ENCODE measurements around the gene GLI3. TPM values are rescaled to one million over a fixed set of nuclear protein-coding genes. Genes with fewer than 3 reads are reported as not detected.
"Not testable (repeated sequence)": the region's sequence is repeated elsewhere in the genome, so short reads cannot be mapped to it uniquely, and the experiment has no call there.

GLI3 gene
- total and polyA plus RNA-seq, 4 donors = 0.50 to 34.9 (median 11.3) TPM

GRCh38 chr7:42212541-42213090 is 24.4 kb downstream of the GLI3 start:
- Histone ChIP-seq H3K27ac (ENCODE audit: low read depth in 1 of 2, low read length in 2 of 2) (no peak overlapping the region), H3K4me1 (ENCODE audit: control insufficient read depth in 1 of 2, insufficient read depth in 2 of 2, low read length in 2 of 2) (no peaks in the 10 kb centered on the region), H3K36me3 (ENCODE audit: control insufficient read depth in 1 of 2, insufficient read depth in 2 of 2, low read length in 1 of 2) (no peaks in the 10 kb centered on the region), H3K4me3 (ENCODE audit: low read length in 2 of 2) (no peak overlapping the region), H3K9me3 (ENCODE audit: control insufficient read depth, low read length) (no peaks in the 10 kb centered on the region), H3K27me3 (ENCODE audit: control insufficient read depth in 1 of 2, insufficient read depth in 2 of 2, low read length in 1 of 2) (no peaks in the 10 kb centered on the region)
- ATAC-seq (ENCODE audit: low FRiP score) (no peak), DNase-seq (no peak)
- intact Hi-C loops (cut with DNase I) = no loop called here
- WGBS, 2 donors = 96 to 98% methylated on average over 8 of the region's 8 CpGs

GRCh38 chr7:42211938-42212337 is 25.1 kb downstream of the GLI3 start:
- no peaks in the 10 kb centered on the region for H3K4me1 ChIP-seq (ENCODE audit: control insufficient read depth in 1 of 2, insufficient read depth in 2 of 2, low read length in 2 of 2)
- 92 to 96% methylated on average over 3 of the region's 3 CpGs for WGBS, 2 donors
- ATAC-seq (ENCODE audit: low FRiP score) (no peak), DNase-seq (no peak)
- intact Hi-C loops (cut with DNase I) = no loop called here
- no peak overlapping the region for H3K27ac ChIP-seq (ENCODE audit: low read depth in 1 of 2, low read length in 2 of 2)
- no peaks in the 10 kb centered on the region for H3K9me3 ChIP-seq (ENCODE audit: control insufficient read depth, low read length)
- H3K4me3 ChIP-seq (ENCODE audit: low read length in 2 of 2) = no peak overlapping the region
- no peaks in the 10 kb centered on the region for H3K27me3 ChIP-seq (ENCODE audit: control insufficient read depth in 1 of 2, insufficient read depth in 2 of 2, low read length in 1 of 2)
- no peaks in the 10 kb centered on the region for H3K36me3 ChIP-seq (ENCODE audit: control insufficient read depth in 1 of 2, insufficient read depth in 2 of 2, low read length in 1 of 2)

GRCh38 chr7:42210779-42211178 is 26.2 kb downstream of the GLI3 start:
- ATAC-seq (ENCODE audit: low FRiP score) (no peak), DNase-seq (no peak)
- Histone ChIP-seq H3K36me3 (ENCODE audit: control insufficient read depth in 1 of 2, insufficient read depth in 2 of 2, low read length in 1 of 2) (no peaks in the 10 kb centered on the region), H3K27me3 (ENCODE audit: control insufficient read depth in 1 of 2, insufficient read depth in 2 of 2, low read length in 1 of 2) (no peaks in the 10 kb centered on the region), H3K27ac (ENCODE audit: low read depth in 1 of 2, low read length in 2 of 2) (no peak overlapping the region), H3K9me3 (ENCODE audit: control insufficient read depth, low read length) (no peaks in the 10 kb centered on the region), H3K4me3 (ENCODE audit: low read length in 2 of 2) (no peak overlapping the region), H3K4me1 (ENCODE audit: control insufficient read depth in 1 of 2, insufficient read depth in 2 of 2, low read length in 2 of 2) (no peaks in the 10 kb centered on the region)
- intact Hi-C loops (cut with DNase I) = no loop called here
- WGBS, 2 donors = 81 to 91% methylated on average over 3 of the region's 3 CpGs

GRCh38 chr7:42210333-42210732 is 26.7 kb downstream of the GLI3 start:
- H3K9me3 ChIP-seq (ENCODE audit: control insufficient read depth, low read length) = no peaks in the 10 kb centered on the region
- no peak for DNase-seq
- no peak overlapping the region for H3K27ac ChIP-seq (ENCODE audit: low read depth in 1 of 2, low read length in 2 of 2)
- no peaks in the 10 kb centered on the region for H3K27me3 ChIP-seq (ENCODE audit: control insufficient read depth in 1 of 2, insufficient read depth in 2 of 2, low read length in 1 of 2)
- no peak for ATAC-seq (ENCODE audit: low FRiP score)
- 95 to 96% methylated on average over 3 of the region's 3 CpGs for WGBS, 2 donors
- intact Hi-C loops (cut with DNase I) = no loop called here
- H3K4me3 ChIP-seq (ENCODE audit: low read length in 2 of 2) = no peak overlapping the region
- H3K36me3 ChIP-seq (ENCODE audit: control insufficient read depth in 1 of 2, insufficient read depth in 2 of 2, low read length in 1 of 2) = no peaks in the 10 kb centered on the region
- H3K4me1 ChIP-seq (ENCODE audit: control insufficient read depth in 1 of 2, insufficient read depth in 2 of 2, low read length in 2 of 2) = no peaks in the 10 kb centered on the region

GRCh38 chr7:42209085-42209484 is 27.9 kb downstream of the GLI3 start:
- H3K27ac ChIP-seq (ENCODE audit: low read depth in 1 of 2, low read length in 2 of 2); H3K4me3 ChIP-seq (ENCODE audit: low read length in 2 of 2); intact Hi-C loops (cut with DNase I); ATAC-seq (ENCODE audit: low FRiP score); H3K27me3 ChIP-seq (ENCODE audit: control insufficient read depth in 1 of 2, insufficient read depth in 2 of 2, low read length in 1 of 2); DNase-seq; H3K36me3 ChIP-seq (ENCODE audit: control insufficient read depth in 1 of 2, insufficient read depth in 2 of 2, low read length in 1 of 2); H3K9me3 ChIP-seq (ENCODE audit: control insufficient read depth, low read length); H3K4me1 ChIP-seq (ENCODE audit: control insufficient read depth in 1 of 2, insufficient read depth in 2 of 2, low read length in 2 of 2): not testable (repeated sequence)

GRCh38 chr7:42208572-42208971 is 28.4 kb downstream of the GLI3 start:
- intact Hi-C loops (cut with DNase I) = no loop called here
- Histone ChIP-seq H3K4me1 (ENCODE audit: control insufficient read depth in 1 of 2, insufficient read depth in 2 of 2, low read length in 2 of 2) (no peaks in the 10 kb centered on the region), H3K36me3 (ENCODE audit: control insufficient read depth in 1 of 2, insufficient read depth in 2 of 2, low read length in 1 of 2) (no peaks in the 10 kb centered on the region), H3K4me3 (ENCODE audit: low read length in 2 of 2) (no peak overlapping the region), H3K9me3 (ENCODE audit: control insufficient read depth, low read length) (no peaks in the 10 kb centered on the region), H3K27ac (ENCODE audit: low read depth in 1 of 2, low read length in 2 of 2) (no peak overlapping the region), H3K27me3 (ENCODE audit: control insufficient read depth in 1 of 2, insufficient read depth in 2 of 2, low read length in 1 of 2) (no peaks in the 10 kb centered on the region)
- no peak for DNase-seq
- ATAC-seq (ENCODE audit: low FRiP score) = no peak

- intact Hi-C loops (cut with DNase I) = no loop called here
- Histone ChIP-seq H3K27me3 (ENCODE audit: control insufficient read depth in 1 of 2, insufficient read depth in 2 of 2, low read length in 1 of 2) (no peaks in the 10 kb centered on the region), H3K4me1 (ENCODE audit: control insufficient read depth in 1 of 2, insufficient read depth in 2 of 2, low read length in 2 of 2) (no peaks in the 10 kb centered on the region), H3K36me3 (ENCODE audit: control insufficient read depth in 1 of 2, insufficient read depth in 2 of 2, low read length in 1 of 2) (no peaks in the 10 kb centered on the region), H3K9me3 (ENCODE audit: control insufficient read depth, low read length) (no peaks in the 10 kb centered on the region), H3K27ac (ENCODE audit: low read depth in 1 of 2, low read length in 2 of 2) (no peak overlapping the region), H3K4me3 (ENCODE audit: low read length in 2 of 2) (no peak overlapping the region)
- WGBS, 2 donors = 60 to 71% methylated on average over 2 of the region's 2 CpGs
- no peak for DNase-seq
- no peak for ATAC-seq (ENCODE audit: low FRiP score)
Measured at GRCh38 chr7:42207420-42207819, 29.6 kb downstream of the GLI3 start.

- H3K9me3 ChIP-seq (ENCODE audit: control insufficient read depth, low read length) = no peaks in the 10 kb centered on the region
- intact Hi-C loops (cut with DNase I) = no loop called here
Measured at GRCh38 chr7:42203336-42203735, 33.7 kb downstream of the GLI3 start.

GRCh38 chr7:42202601-42203000 is 34.4 kb downstream of the GLI3 start:
- ATAC-seq (ENCODE audit: low FRiP score) = no peak
- DNase-seq = no peak
- WGBS, 2 donors = 94 to 95% methylated on average over 4 of the region's 4 CpGs

More at GRCh38 chr7:42203336-42203735, 33.7 kb downstream of the GLI3 start:
- no peaks in the 10 kb centered on the region for H3K27me3 ChIP-seq (ENCODE audit: control insufficient read depth in 1 of 2, insufficient read depth in 2 of 2, low read length in 1 of 2)
- H3K4me1 ChIP-seq (ENCODE audit: control insufficient read depth in 1 of 2, insufficient read depth in 2 of 2, low read length in 2 of 2) = no peaks in the 10 kb centered on the region
- ATAC-seq (ENCODE audit: low FRiP score) (no peak), DNase-seq (no peak)
- H3K36me3 ChIP-seq (ENCODE audit: control insufficient read depth in 1 of 2, insufficient read depth in 2 of 2, low read length in 1 of 2) = no peaks in the 10 kb centered on the region
- no peak overlapping the region for H3K27ac ChIP-seq (ENCODE audit: low read depth in 1 of 2, low read length in 2 of 2)
- no peak overlapping the region for H3K4me3 ChIP-seq (ENCODE audit: low read length in 2 of 2)

More at GRCh38 chr7:42202601-42203000, 34.4 kb downstream of the GLI3 start:
- intact Hi-C loops (cut with DNase I) = no loop called here
- Histone ChIP-seq H3K27ac (ENCODE audit: low read depth in 1 of 2, low read length in 2 of 2) (no peak overlapping the region), H3K36me3 (ENCODE audit: control insufficient read depth in 1 of 2, insufficient read depth in 2 of 2, low read length in 1 of 2) (no peaks in the 10 kb centered on the region), H3K4me3 (ENCODE audit: low read length in 2 of 2) (no peak overlapping the region), H3K9me3 (ENCODE audit: control insufficient read depth, low read length) (no peaks in the 10 kb centered on the region), H3K27me3 (ENCODE audit: control insufficient read depth in 1 of 2, insufficient read depth in 2 of 2, low read length in 1 of 2) (no peaks in the 10 kb centered on the region), H3K4me1 (ENCODE audit: control insufficient read depth in 1 of 2, insufficient read depth in 2 of 2, low read length in 2 of 2) (no peaks in the 10 kb centered on the region)

All from aorta (tissue), 5 donors.